K562 (cell line): Measurements from ENCODE around the gene CDCA3. TPM values are rescaled to one million over a fixed set of nuclear protein-coding genes. Genes with fewer than 3 reads are reported as not detected.

Experiments used
- ATAC-seq: fragments of 200-7000 bp; cut with Tn5 transposase; 3 replicates; pipeline ENCODE4 v1.9.1; 2020; ENCODE audit warnings: moderate library complexity
- BruUV-seq: library from RNA; stranded (reverse); fragments of 400-500 nt; replicated peaks from 2 replicates; lab custom pipeline; 2021; lab: Mats Ljungman, UMichigan
- CTCF ChIA-PET: fragments of 300-600 bp; formaldehyde crosslinking; extraction: SDS; loops from one replicate; lab custom pipeline; 2021; ENCODE audit warnings: low intra/inter-chr PET ratio; lab: Yijun Ruan, JAX
- POLR2A ChIA-PET: fragments of 300-600, 350-650 bp; sonication (Branson Sonifier 250); formaldehyde crosslinking; extraction: SDS; loops from one replicate; lab custom pipeline; 2021; ENCODE audit warnings: antibody characterized with exemption, inconsistent platforms; lab: Yijun Ruan, JAX
- DNase-seq, 4 experiments: peaks; one replicate each; pipeline versions ENCODE4 v3.0.0 to v3.0.0-alpha.2; 2011 to 2018; ENCODE audit warnings: low spot score in 3 of 4, mixed read lengths in 3 of 4; ENCODE audit errors: extremely low read depth in 1 of 4
- FAIRE-seq: peaks from 2 replicates; lab custom pipeline; 2011; peaks lifted over from hg19 to GRCh38; lab: Jason Lieb, UNC
- H2AFZ ChIP-seq: 2 replicates; pipeline ENCODE4 v1.6.0; 2011; ENCODE audit warnings: low read depth, low read length, control low read depth, inconsistent platforms
- H3K27ac ChIP-seq: fragments of 200-600 bp; 3 replicates; pipeline ENCODE4 v1.8.0; 2011; ENCODE audit warnings: low read depth, mild to moderate bottlenecking, control low read depth, inconsistent platforms, low read length, moderate library complexity, mixed read lengths; ENCODE audit errors: extremely low read depth
- H3K27me3 ChIP-seq, 2 experiments: fragments of 300-600 bp in 1 of 2; 2 replicates in 1 of 2; 3 replicates in 1 of 2; pipeline versions ENCODE4 v1.6.0 to v1.8.0; 2011; ENCODE audit warnings: inconsistent platforms in 2 of 2, low read length in 2 of 2, mild to moderate bottlenecking in 1 of 2, mixed read lengths in 1 of 2, moderate library complexity in 1 of 2; ENCODE audit not compliant: control insufficient read depth in 2 of 2, insufficient read depth in 2 of 2
- H3K36me3 ChIP-seq: fragments of 300-600 bp; 3 replicates; pipeline ENCODE4 v1.8.0; 2011; ENCODE audit warnings: mild to moderate bottlenecking, low read length, inconsistent platforms; ENCODE audit not compliant: control insufficient read depth, insufficient read depth
- H3K4me1 ChIP-seq, 2 experiments: fragments of 200-600 bp in 1 of 2; replicated peaks in 1 of 2; 2 replicates in 1 of 2; 3 replicates in 1 of 2; pipeline versions ENCODE4 v1.5.1 to v1.8.0; 2011; ENCODE audit warnings: inconsistent platforms in 2 of 2, low read length in 2 of 2, mild to moderate bottlenecking in 1 of 2, mixed read lengths in 1 of 2, moderate library complexity in 1 of 2; ENCODE audit not compliant: control insufficient read depth in 2 of 2, insufficient read depth in 2 of 2
- H3K4me2 ChIP-seq: 2 replicates; pipeline ENCODE4 v1.6.1; 2011; ENCODE audit warnings: low read length, control low read depth, inconsistent platforms, mixed read lengths; ENCODE audit not compliant: insufficient read depth
- H3K4me3 ChIP-seq: fragments of 200-600 bp; sonication (generic), shearing (Covaris generic); 2 replicates; pipeline ENCODE4 v1.5.1; 2016; ENCODE audit warnings: control low read depth, inconsistent platforms
- H3K79me2 ChIP-seq: fragments of 200-600 bp; 3 replicates; pipeline ENCODE4 v1.8.0; 2011; ENCODE audit warnings: low read length, inconsistent platforms; ENCODE audit not compliant: control insufficient read depth, insufficient read depth
- H3K9ac ChIP-seq, 2 experiments: 2 replicates each; pipeline versions ENCODE4 v1.6.0 to v1.6.1; 2011; ENCODE audit warnings: low read depth in 2 of 2, low read length in 2 of 2, control low read depth in 1 of 2, inconsistent platforms in 1 of 2, mild to moderate bottlenecking in 1 of 2, mixed read lengths in 1 of 2; ENCODE audit not compliant: insufficient read depth in 1 of 2
- H3K9me1 ChIP-seq: one replicate; pipeline ENCODE4 v1.6.0; 2011; ENCODE audit warnings: inconsistent platforms, mild to moderate bottlenecking, low read length, moderate library complexity; ENCODE audit not compliant: control insufficient read depth, insufficient read depth
- H3K9me3 ChIP-seq: replicated peaks from 2 replicates; pipeline ENCODE4 v1.5.1; 2011; ENCODE audit warnings: low read depth, low read length, inconsistent platforms; ENCODE audit not compliant: control insufficient read depth, insufficient read depth
- H4K20me1 ChIP-seq: replicated peaks from 2 replicates; pipeline ENCODE4 v1.6.1; 2011; ENCODE audit warnings: low read length, inconsistent platforms, mixed read lengths; ENCODE audit not compliant: control insufficient read depth, insufficient read depth
- ASH1L ChIP-seq: fragments of 450-650 bp; IDR thresholded peaks from 2 replicates; pipeline ENCODE4 v1.6.1; 2018; ENCODE audit warnings: borderline replicate concordance, mild to moderate bottlenecking, low read depth; ENCODE audit not compliant: partially characterized antibody
- CHAMP1 ChIP-seq: fragments of 450-650 bp; IDR thresholded peaks from 2 replicates; pipeline ENCODE4 v1.6.1; 2016; ENCODE audit warnings: mild to moderate bottlenecking
- GTF2F1 ChIP-seq: IDR thresholded peaks from 2 replicates; pipeline ENCODE4 v1.6.1; 2011; ENCODE audit warnings: low read depth, low read length, improper control_type of control experiment
- HMGN3 ChIP-seq: IDR thresholded peaks from 2 replicates; pipeline ENCODE4 v1.6.1; 2011; ENCODE audit warnings: borderline replicate concordance, low read depth, mild to moderate bottlenecking, mixed read lengths, low read length; ENCODE audit not compliant: insufficient read length; ENCODE audit errors: extremely low read depth
- RBM17 ChIP-seq: fragments of 200-400 bp; formaldehyde crosslinking; IDR thresholded peaks from 2 replicates; pipeline ENCODE4 v1.6.1; 2017; ENCODE audit warnings: low read depth, mild to moderate bottlenecking, low read length, borderline replicate concordance
- SRSF3 ChIP-seq: fragments of 200-400 bp; formaldehyde crosslinking; IDR thresholded peaks from 2 replicates; pipeline ENCODE4 v1.6.1; 2016; ENCODE audit warnings: mild to moderate bottlenecking, low read length, moderate library complexity; ENCODE audit not compliant: insufficient read depth
- ZBTB9 ChIP-seq: fragments of 450-650 bp; formaldehyde crosslinking; IDR thresholded peaks from 2 replicates; pipeline ENCODE4 v1.4.0; 2020; ENCODE audit warnings: mild to moderate bottlenecking, moderate library complexity
- ZEB2 ChIP-seq: fragments of 450-650 bp; IDR thresholded peaks from 2 replicates; pipeline ENCODE4 v1.6.1; 2016
- WGBS: fragments of 100-300 bp; shearing (Covaris generic); methylation state at CpG from one replicate; pipeline ENCODE4 v1.1.6; 2016; ENCODE audit warnings: low coverage, mixed read lengths; ENCODE audit not compliant: insufficient coverage; ENCODE audit errors: missing lambda C conversion rate; 5-methylcytosine and 5-hydroxymethylcytosine counted together
- in situ Hi-C: fragments of 300-500 bp; cut with MboI; formaldehyde crosslinking; loops from 4 replicates; pipeline ENCODE4 v1.15.0; 2018; ENCODE audit warnings: inconsistent platforms, mixed read lengths
- intact Hi-C: fragments of 100-400 bp; cut with micrococcal nuclease; formaldehyde crosslinking; loops from 2 replicates; pipeline ENCODE4 v1.14.2; 2022
- polyA plus RNA-seq, 8 experiments: library from polyadenylated mRNA; depleted of rRNA in 4 of 8; stranded (reverse) in 5 of 8; unstranded in 3 of 8; fragments of >200 nt; fragmentation: Nextera tagmentation in 2 of 8; fragmentation: Illumina TruSeq in 1 of 8; extraction: Ambion mirVana in 2 of 8; extraction: Trizol in 1 of 8; gene quantifications; 2 replicates each; pipeline versions ENCODE4 v1.2.1 to v1.2.3, GENCODE V29; 2011 to 2014; ENCODE audit warnings: inconsistent platforms in 1 of 8, missing spikeins in 1 of 8
- total RNA-seq, 7 experiments: library from RNA; depleted of rRNA in 6 of 7; stranded (reverse); fragments of >200 nt in 6 of 7; fragmentation: Illumina TruSeq in 2 of 7; extraction: Trizol in 2 of 7; gene quantifications; 2 replicates each; pipeline versions ENCODE4 v1.2.1 to v1.2.3, GENCODE V29; 2011 to 2021; ENCODE audit warnings: low replicate concordance in 1 of 7

CDCA3 gene
- total and polyA plus RNA-seq, 9 of the 15 experiments (the other 6 are each of a cell fraction or from before 2014, with no cell fraction given), result 24.2 to 80.8 (median 55.1) TPM

GRCh38 chr12:6810758-6811157 lies 40.3 kb downstream of the CDCA3 start:
- Histone ChIP-seq H3K9me1 (no peaks in the 10 kb centered on the region), H3K79me2 (no peaks in the 10 kb centered on the region), H3K4me3 (no peak overlapping the region), H3K9me3 (no peaks in the 10 kb centered on the region), H3K9ac (peak overlapping the region; percentile 14 to 72; a peak in 2 of 4 replicates), H3K27me3 (no peaks in the 10 kb centered on the region), H2AFZ (peak overlapping the region; percentile 87), H3K4me2 (no peak overlapping the region), H3K27ac (peak overlapping the region; percentile 26; the same call in 1 of the 3 replicates), H4K20me1 (no peaks in the 10 kb centered on the region), H3K4me1 (peaks cover 0 to 7% of the 10 kb centered on the region in 2 experiments; a peak in 3 of 5 replicates), H3K36me3 (no peaks in the 10 kb centered on the region)
- no peak for DNase-seq
- in situ Hi-C loops (no loop called here), intact Hi-C loops (no loop called here)
- POLR2A ChIA-PET, result interaction anchor here (0.6 to 2.1 kb wide), 2 partner anchors 18 to 62 kb away, joined by 3 to 5 read pairs; no protein-coding TSS in a partner anchor
- WGBS, result 67% methylated on average over 1 of the region's 1 CpG
- TF ChIP-seq RBM17 (no peak), HMGN3 (no peak), ZEB2 (no peak), ASH1L (no peak), ZBTB9 (no peak), SRSF3 (no peak), CHAMP1 (no peak), GTF2F1 (no peak)
- FAIRE-seq, result no peak
- CTCF ChIA-PET, result no interaction called here
- ATAC-seq, result peak; percentile 22; the same call in 2 of the 3 replicates
- no TSS peak for BruUV-seq
